ENCODE results near the gene TSSK6.
"Not testable (repeated sequence)": the region's sequence is repeated elsewhere in the genome, so short reads cannot be mapped to it uniquely, and the experiment has no call there.

The TSSK6 gene

GRCh38 chr19:19475849-19476828 is 39.2 kb downstream of the TSSK6 start:
- H3K4me1 Mint-ChIP-seq, result peaks cover 88% of the 10 kb centered on the region
- no peak for ATAC-seq

GRCh38 chr19:19475015-19475765 is 40.2 kb downstream of the TSSK6 start:
- no peak overlapping the region for H3K4me3 Mint-ChIP-seq
- H3K4me1 Mint-ChIP-seq, result peaks cover 84% of the 10 kb centered on the region
- no peak for DNase-seq
- H3K27me3 Mint-ChIP-seq, result no peaks in the 10 kb centered on the region
- H3K27ac Mint-ChIP-seq, result peak overlapping the region; percentile 16 to 68
- no peak for ATAC-seq
- no peaks in the 10 kb centered on the region for H3K9me3 Mint-ChIP-seq

More at GRCh38 chr19:19475849-19476828, 39.2 kb downstream of the TSSK6 start:
- DNase-seq, result no peak
- Mint-ChIP-seq H3K27ac (peak overlapping the region; percentile 48 to 60), H3K9me3 (no peaks in the 10 kb centered on the region), H3K27me3 (no peaks in the 10 kb centered on the region), H3K4me3 (no peak overlapping the region)

GRCh38 chr19:19472106-19472505 is 43.2 kb downstream of the TSSK6 start:
- not testable (repeated sequence) for H3K27ac Mint-ChIP-seq, DNase-seq, H3K4me3 Mint-ChIP-seq, H3K27me3 Mint-ChIP-seq, ATAC-seq
- Mint-ChIP-seq H3K4me1 (peaks cover 66% of the 10 kb centered on the region), H3K9me3 (peaks cover 13 to 20% of the 10 kb centered on the region in 2 donors)

GRCh38 chr19:19471682-19472081 is 43.7 kb downstream of the TSSK6 start:
- no peak overlapping the region for H3K4me3 Mint-ChIP-seq
- H3K27me3 Mint-ChIP-seq, result no peaks in the 10 kb centered on the region
- H3K9me3 Mint-ChIP-seq, result peaks cover 13 to 23% of the 10 kb centered on the region in 2 donors
- DNase-seq (no peak), ATAC-seq (no peak)
- H3K4me1 Mint-ChIP-seq, result peaks cover 62% of the 10 kb centered on the region
- no peak overlapping the region for H3K27ac Mint-ChIP-seq

DNA sequence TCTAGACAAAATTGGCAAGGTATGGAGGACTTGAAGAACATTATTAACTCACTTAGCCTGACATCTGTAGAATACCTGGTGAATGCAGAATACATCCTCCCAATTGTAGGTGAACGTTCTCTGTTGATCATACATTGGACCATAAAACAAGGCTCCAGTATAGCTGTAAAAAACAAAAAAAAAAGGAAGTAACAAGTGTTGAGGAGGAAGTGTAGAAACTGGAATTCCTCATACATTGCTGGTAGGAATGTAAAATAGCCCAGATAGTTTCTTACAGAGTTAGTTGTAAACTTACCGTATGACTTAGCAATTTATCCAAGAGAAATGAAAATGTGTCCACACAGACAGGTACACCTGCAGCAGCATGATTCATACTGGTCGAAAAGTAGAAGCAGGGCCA is 44.8 kb downstream of the TSSK6 start:
- Mint-ChIP-seq H3K4me1 (peaks cover 59% of the 10 kb centered on the region), H3K27me3 (no peaks in the 10 kb centered on the region), H3K27ac (peak overlapping the region in 1 of 2 donors; percentile 12), H3K4me3 (no peak overlapping the region), H3K9me3 (peaks cover 19 to 32% of the 10 kb centered on the region in 2 donors)
- ATAC-seq (no peak), DNase-seq (no peak)

GRCh38 chr19:19468424-19469050 is 46.8 kb downstream of the TSSK6 start:
- no peak for ATAC-seq

DNA sequence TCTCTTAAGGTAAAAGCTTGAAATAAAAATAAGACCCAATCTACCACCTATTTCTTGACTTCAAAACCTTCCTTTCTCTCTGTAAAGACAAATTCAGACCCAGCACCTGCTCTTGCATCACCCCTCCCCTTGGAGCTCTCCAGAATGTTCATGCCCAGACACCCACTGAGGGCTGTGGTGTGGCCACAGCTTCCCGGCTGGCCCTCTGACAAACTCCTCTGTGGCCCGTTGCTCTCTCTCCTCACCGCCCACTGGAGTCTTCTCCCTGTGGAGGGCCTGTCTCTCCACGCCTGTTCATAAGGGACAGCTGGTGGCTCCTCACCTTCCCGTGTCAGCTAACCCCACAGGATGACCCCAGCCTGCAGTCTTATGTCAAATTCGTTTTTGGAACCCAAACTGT is 49.1 kb downstream of the TSSK6 start:
- DNase-seq (no peak), ATAC-seq (no peak)
- peaks cover 19 to 32% of the 10 kb centered on the region in 2 donors for H3K9me3 Mint-ChIP-seq
- no peaks in the 10 kb centered on the region for H3K27me3 Mint-ChIP-seq
- H3K4me1 Mint-ChIP-seq, result peaks cover 62% of the 10 kb centered on the region
- H3K4me3 Mint-ChIP-seq, result no peak overlapping the region
- peak overlapping the region in 1 of 2 donors; percentile 42 for H3K27ac Mint-ChIP-seq

More at GRCh38 chr19:19468424-19469050, 46.8 kb downstream of the TSSK6 start:
- Mint-ChIP-seq H3K27ac (peak overlapping the region in 1 of 2 donors; percentile 10), H3K9me3 (peaks cover 19 to 32% of the 10 kb centered on the region in 2 donors), H3K27me3 (no peaks in the 10 kb centered on the region), H3K4me3 (no peak overlapping the region), H3K4me1 (peaks cover 59% of the 10 kb centered on the region)
- no peak for DNase-seq

GRCh38 chr19:19465436-19466070 is 49.8 kb downstream of the TSSK6 start:
- H3K4me3 Mint-ChIP-seq, result no peak overlapping the region
- H3K27me3 Mint-ChIP-seq, result no peaks in the 10 kb centered on the region
- H3K9me3 Mint-ChIP-seq, result peaks cover 19 to 32% of the 10 kb centered on the region in 2 donors
- H3K4me1 Mint-ChIP-seq, result peaks cover 67% of the 10 kb centered on the region
- no peak for DNase-seq
- no peak overlapping the region for H3K27ac Mint-ChIP-seq
- ATAC-seq, result no peak

DNA sequence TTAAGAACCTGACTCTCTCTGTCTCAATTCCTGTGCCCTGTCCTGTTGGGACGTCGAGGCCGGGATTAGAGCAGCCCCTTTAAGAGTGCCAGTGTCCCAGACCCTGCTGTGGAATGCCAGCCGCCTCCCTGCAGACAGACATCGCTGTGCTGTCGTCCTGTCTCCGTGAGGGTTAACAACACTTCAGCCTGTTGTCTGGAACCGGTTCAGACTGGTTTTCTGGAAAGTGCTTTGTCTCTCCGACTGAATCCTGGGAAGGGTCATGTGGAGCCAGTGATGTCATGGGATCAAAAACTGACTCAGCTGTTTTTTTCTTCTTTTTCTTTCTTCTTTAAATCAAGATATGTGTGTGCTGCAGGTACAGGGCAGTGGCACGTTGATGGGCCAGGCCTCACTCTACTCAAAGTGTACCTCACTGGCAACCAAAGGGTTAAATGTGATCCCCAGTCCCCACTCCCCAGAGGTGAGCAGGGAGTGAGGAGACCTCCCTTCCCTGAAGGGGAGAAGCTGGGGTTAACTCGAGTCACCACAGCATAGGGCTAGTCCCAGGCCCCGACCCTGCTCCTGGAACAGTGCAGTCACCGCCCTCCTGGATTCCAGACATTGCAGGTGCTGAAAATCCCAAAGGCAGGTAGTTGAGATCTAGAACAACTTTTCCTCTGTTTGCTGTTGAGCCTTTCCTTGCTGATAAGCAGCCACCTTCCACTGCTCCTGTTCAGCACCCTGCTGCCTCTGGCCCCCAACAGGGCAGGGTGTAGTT is 50.8 kb downstream of the TSSK6 start:
- no peak for ATAC-seq
- DNase-seq, result no peak
- Mint-ChIP-seq H3K4me3 (no peak overlapping the region), H3K9me3 (peaks cover 19 to 32% of the 10 kb centered on the region in 2 donors), H3K27ac (peak overlapping the region in 1 of 2 donors; percentile 96), H3K4me1 (peaks cover 67% of the 10 kb centered on the region), H3K27me3 (no peaks in the 10 kb centered on the region)

Measured in stimulated activated naive CD8-positive, alpha-beta T cell treated with anti-CD3 and anti-CD28 coated beads, Interleukin-15, amount 100 ng/mL, for 72 hours (primary cell).